K562 (cell line): ENCODE data around the gene HAL. TPM values are rescaled to one million over a fixed set of nuclear protein-coding genes. Genes with fewer than 3 reads are reported as not detected.

Source experiments
- ADNP ChIP-seq: fragments of 200-800 bp; sonication (Bioruptor generic); IDR thresholded peaks from 2 replicates; pipeline ENCODE4 v1.6.1; 2016; ENCODE audit warnings: missing genetic modification characterization, missing compliant biosample characterization
- CTBP1 ChIP-seq: fragments of 450-650 bp; IDR thresholded peaks from 2 replicates; pipeline ENCODE4 v1.6.1; 2016; ENCODE audit warnings: borderline replicate concordance
- DDX20 ChIP-seq: fragments of 450-650 bp; IDR thresholded peaks from 2 replicates; pipeline ENCODE4 v1.6.1; 2016; ENCODE audit warnings: missing genetic modification characterization, low read depth, mild to moderate bottlenecking, missing compliant biosample characterization, moderate library complexity
- DPF2 ChIP-seq: fragments of 450-650 bp; IDR thresholded peaks from 2 replicates; pipeline ENCODE4 v1.6.1; 2016
- EP300 ChIP-seq: IDR thresholded peaks from 2 replicates; pipeline ENCODE4 v1.6.1; 2012; ENCODE audit warnings: low read length, improper control_type of control experiment
- ESRRA ChIP-seq: fragments of 450-650 bp; IDR thresholded peaks from 2 replicates; pipeline ENCODE4 v1.6.1; 2014; ENCODE audit warnings: low read depth, mild to moderate bottlenecking, moderate library complexity, borderline replicate concordance
- FOXA3 ChIP-seq, 2 experiments: fragments of 450-650 bp in 1 of 2; sonication (generic) in 1 of 2; formaldehyde crosslinking; IDR thresholded peaks in 1 of 2; conservative IDR thresholded peaks in 1 of 2; 2 replicates each; pipeline versions ENCODE4 v1.4.0 to v1.8.0; 2020 to 2022; ENCODE audit warnings: mild to moderate bottlenecking in 2 of 2, missing genetic modification reagents in 1 of 2
- GATAD2B ChIP-seq: fragments of 450-650 bp; IDR thresholded peaks from 2 replicates; pipeline ENCODE4 v1.6.1; 2017; ENCODE audit warnings: mild to moderate bottlenecking, borderline replicate concordance
- KLF1 ChIP-seq: fragments of 450-650 bp; IDR thresholded peaks from 2 replicates; pipeline ENCODE4 v1.6.1; 2016; ENCODE audit warnings: missing genetic modification characterization, missing compliant biosample characterization
- KLF16 ChIP-seq: IDR thresholded peaks from 2 replicates; pipeline ENCODE4 v1.6.1; 2016; ENCODE audit warnings: antibody characterized with exemption
- MTA3 ChIP-seq: fragments of 450-650 bp; formaldehyde crosslinking; IDR thresholded peaks from 2 replicates; pipeline ENCODE4 v1.6.1; 2017; ENCODE audit warnings: mild to moderate bottlenecking, borderline replicate concordance
- NR1H2 ChIP-seq: sonication (generic); formaldehyde crosslinking; IDR thresholded peaks from 2 replicates; pipeline ENCODE4 v1.4.0; 2020; ENCODE audit warnings: mild to moderate bottlenecking, missing genetic modification reagents
- RBM25 ChIP-seq: fragments of 200-400 bp; formaldehyde crosslinking; IDR thresholded peaks from 2 replicates; pipeline ENCODE4 v1.6.1; 2018; ENCODE audit warnings: low read length, low read depth, moderate library complexity; ENCODE audit not compliant: severe bottlenecking
- SMAD1 ChIP-seq: fragments of 150-350 bp; IDR thresholded peaks from 2 replicates; pipeline ENCODE4 v1.6.1; 2014; ENCODE audit warnings: low read length, low read depth; ENCODE audit not compliant: partially characterized antibody
- SMARCC2 ChIP-seq: fragments of 450-650 bp; IDR thresholded peaks from 2 replicates; pipeline ENCODE4 v1.6.1; 2017; ENCODE audit warnings: antibody characterized with exemption, moderate library complexity, mild to moderate bottlenecking, low read depth
- SP1 ChIP-seq: sonication (generic); formaldehyde crosslinking; IDR thresholded peaks from 2 replicates; pipeline ENCODE4 v1.8.1; 2022; ENCODE audit warnings: mild to moderate bottlenecking, missing genetic modification reagents
- TAL1 ChIP-seq: fragments of 450-650 bp; IDR thresholded peaks from 2 replicates; pipeline ENCODE4 v1.6.1; 2016; ENCODE audit warnings: mild to moderate bottlenecking
- TEAD1 ChIP-seq, 2 experiments: fragments of 450-650 bp in 1 of 2; sonication (generic) in 1 of 2; formaldehyde crosslinking; IDR thresholded peaks; 2 replicates each; pipeline versions ENCODE4 v1.4.0 to v1.8.0; 2020 to 2022; ENCODE audit warnings: mild to moderate bottlenecking in 2 of 2, missing genetic modification reagents in 1 of 2
- polyA plus RNA-seq, 8 experiments: library from polyadenylated mRNA; depleted of rRNA in 4 of 8; stranded (reverse) in 5 of 8; unstranded in 3 of 8; fragments of >200 nt; fragmentation: Nextera tagmentation in 2 of 8; fragmentation: Illumina TruSeq in 1 of 8; extraction: Ambion mirVana in 2 of 8; extraction: Trizol in 1 of 8; gene quantifications; 2 replicates each; pipeline versions ENCODE4 v1.2.1 to v1.2.3, GENCODE V29; 2011 to 2014; ENCODE audit warnings: inconsistent platforms in 1 of 8, missing spikeins in 1 of 8
- total RNA-seq, 7 experiments: library from RNA; depleted of rRNA in 6 of 7; stranded (reverse); fragments of >200 nt in 6 of 7; fragmentation: Illumina TruSeq in 2 of 7; extraction: Trizol in 2 of 7; gene quantifications; 2 replicates each; pipeline versions ENCODE4 v1.2.1 to v1.2.3, GENCODE V29; 2011 to 2021; ENCODE audit warnings: low replicate concordance in 1 of 7
- TF ChIP-seq, protein P1 (sequence below): fragments of 200-800 bp; sonication (Bioruptor generic); IDR thresholded peaks from 2 replicates; pipeline ENCODE4 v1.6.1; 2017; ENCODE audit warnings: missing genetic modification characterization, missing compliant biosample characterization
- TF ChIP-seq, protein P2 (sequence below): fragments of 450-650 bp; IDR thresholded peaks from 2 replicates; pipeline ENCODE4 v1.6.1; 2016; ENCODE audit warnings: antibody characterized with exemption
- TF ChIP-seq, protein P3 (sequence below): fragments of 200-800 bp; sonication (Bioruptor generic); IDR thresholded peaks from 2 replicates; pipeline ENCODE4 v1.6.1; 2017; ENCODE audit warnings: missing genetic modification characterization, missing compliant biosample characterization

HAL gene
- total and polyA plus RNA-seq, 9 of the 15 experiments (the other 6 are each of a cell fraction or from before 2014, with no cell fraction given), result 0.03 to 0.36 (median 0.20) TPM; not detected in 4

DNA sequence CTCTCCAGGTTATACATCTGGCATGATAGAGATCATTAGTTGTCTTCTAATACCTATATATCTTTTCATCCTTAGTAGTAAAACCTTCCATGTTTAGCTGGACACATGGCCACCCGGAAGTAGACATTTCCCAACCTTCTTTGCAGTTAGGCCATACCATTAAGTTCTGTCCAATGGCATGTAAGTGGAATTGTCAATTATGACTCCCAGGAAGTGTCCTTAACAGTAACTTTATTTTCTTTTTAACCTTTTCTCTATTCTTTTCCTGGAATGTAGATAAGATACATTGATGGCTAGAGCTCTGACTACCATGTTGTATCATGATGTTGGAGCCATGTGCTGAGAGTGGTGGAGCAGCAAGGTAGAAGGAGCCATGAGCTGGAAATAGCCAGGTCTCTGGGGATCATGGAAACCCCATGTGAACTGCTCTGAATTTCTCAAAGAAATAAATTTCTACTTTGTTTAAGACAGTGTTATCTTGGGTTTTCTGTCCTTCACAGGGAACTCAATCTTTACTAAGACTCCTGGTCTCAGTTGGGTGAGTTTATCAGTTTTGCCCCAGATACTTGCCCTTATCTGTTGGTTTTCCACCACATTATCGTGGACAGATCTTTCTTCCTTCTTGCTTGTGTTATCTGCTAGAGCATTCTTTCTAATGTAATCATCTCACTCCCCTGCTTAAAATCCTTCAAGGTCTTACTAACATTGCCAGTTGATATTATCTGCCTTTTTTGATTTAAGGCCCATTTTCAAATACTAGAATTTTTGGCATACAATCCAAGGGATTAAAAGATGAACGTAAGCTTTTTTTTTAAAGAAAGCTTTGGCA lies 44.4 kb upstream of the HAL start (continued):
- TF ChIP-seq SMAD1 (no peak), DPF2 (peak; percentile 65), SMARCC2 (peak; percentile 43; the same call in 1 of the 2 replicates), MTA3 (no peak), TAL1 (peak; percentile 70), NR1H2 (CRISPR knock-in tag) (no peak), ESRRA (peak; percentile 43; the same call in 1 of the 2 replicates), ADNP (tag) (0 out of 2 replicates have a peak, but pooled peaks have one; percentile 38), KLF1 (tag) (no peak), GATAD2B (no peak), FOXA3 (CRISPR knock-in tag; conservative IDR thresholded peaks at IDR 0.05 in 1 of 2, IDR thresholded peaks at IDR 0.05 in 1 of 2) (0 out of 4 replicates have a peak, but pooled peaks of 1 of the 2 experiments have one; percentile 22), RBM25 (no peak), DDX20 (0 out of 2 replicates have a peak, but pooled peaks have one; percentile 23), TEAD1 (CRISPR knock-in tag; IDR thresholded peaks at IDR 0.05) (peak in 1 of 2 experiments; percentile 95; a peak in 2 of 4 replicates), CTBP1 (peak; percentile 77), KLF16 (peak; percentile 69), SP1 (CRISPR knock-in tag) (no peak), EP300 (peak; percentile 62; the same call in 1 of the 2 replicates)
- TF ChIP-seq, protein P1, sequence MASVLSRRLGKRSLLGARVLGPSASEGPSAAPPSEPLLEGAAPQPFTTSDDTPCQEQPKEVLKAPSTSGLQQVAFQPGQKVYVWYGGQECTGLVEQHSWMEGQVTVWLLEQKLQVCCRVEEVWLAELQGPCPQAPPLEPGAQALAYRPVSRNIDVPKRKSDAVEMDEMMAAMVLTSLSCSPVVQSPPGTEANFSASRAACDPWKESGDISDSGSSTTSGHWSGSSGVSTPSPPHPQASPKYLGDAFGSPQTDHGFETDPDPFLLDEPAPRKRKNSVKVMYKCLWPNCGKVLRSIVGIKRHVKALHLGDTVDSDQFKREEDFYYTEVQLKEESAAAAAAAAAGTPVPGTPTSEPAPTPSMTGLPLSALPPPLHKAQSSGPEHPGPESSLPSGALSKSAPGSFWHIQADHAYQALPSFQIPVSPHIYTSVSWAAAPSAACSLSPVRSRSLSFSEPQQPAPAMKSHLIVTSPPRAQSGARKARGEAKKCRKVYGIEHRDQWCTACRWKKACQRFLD (CRISPR knock-in tag), result 0 out of 2 replicates have a peak, but pooled peaks have one; percentile 11
- TF ChIP-seq, protein P2, sequence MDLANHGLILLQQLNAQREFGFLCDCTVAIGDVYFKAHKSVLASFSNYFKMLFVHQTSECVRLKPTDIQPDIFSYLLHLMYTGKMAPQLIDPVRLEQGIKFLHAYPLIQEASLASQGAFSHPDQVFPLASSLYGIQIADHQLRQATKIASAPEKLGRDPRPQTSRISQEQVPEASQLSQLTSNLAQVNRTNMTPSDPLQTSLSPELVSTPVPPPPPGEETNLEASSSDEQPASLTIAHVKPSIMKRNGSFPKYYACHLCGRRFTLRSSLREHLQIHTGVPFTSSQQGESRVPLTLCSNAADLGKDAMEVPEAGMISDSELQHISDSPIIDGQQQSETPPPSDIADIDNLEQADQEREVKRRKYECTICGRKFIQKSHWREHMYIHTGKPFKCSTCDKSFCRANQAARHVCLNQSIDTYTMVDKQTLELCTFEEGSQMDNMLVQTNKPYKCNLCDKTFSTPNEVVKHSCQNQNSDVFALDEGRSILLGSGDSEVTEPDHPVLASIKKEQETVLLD, result no peak
- TF ChIP-seq, protein P3, sequence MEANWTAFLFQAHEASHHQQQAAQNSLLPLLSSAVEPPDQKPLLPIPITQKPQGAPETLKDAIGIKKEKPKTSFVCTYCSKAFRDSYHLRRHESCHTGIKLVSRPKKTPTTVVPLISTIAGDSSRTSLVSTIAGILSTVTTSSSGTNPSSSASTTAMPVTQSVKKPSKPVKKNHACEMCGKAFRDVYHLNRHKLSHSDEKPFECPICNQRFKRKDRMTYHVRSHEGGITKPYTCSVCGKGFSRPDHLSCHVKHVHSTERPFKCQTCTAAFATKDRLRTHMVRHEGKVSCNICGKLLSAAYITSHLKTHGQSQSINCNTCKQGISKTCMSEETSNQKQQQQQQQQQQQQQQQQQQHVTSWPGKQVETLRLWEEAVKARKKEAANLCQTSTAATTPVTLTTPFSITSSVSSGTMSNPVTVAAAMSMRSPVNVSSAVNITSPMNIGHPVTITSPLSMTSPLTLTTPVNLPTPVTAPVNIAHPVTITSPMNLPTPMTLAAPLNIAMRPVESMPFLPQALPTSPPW (CRISPR knock-in tag), result peak; percentile 28; the same call in 1 of the 2 replicates
